H1 (cell line): ENCODE measurements around the gene MTF1. TPM values are rescaled to one million over a fixed set of nuclear protein-coding genes. Genes with fewer than 3 reads are reported as not detected.

Experiments
- CTCF ChIA-PET: fragments of 300-600 bp; sonication (Branson Sonifier 250); formaldehyde crosslinking; loops from one replicate; lab custom pipeline; 2021; ENCODE audit not compliant: partially characterized antibody; lab: Charles Lee
- POLR2A ChIA-PET: fragments of 300-600 bp; sonication (Branson Sonifier 250); formaldehyde crosslinking; loops from one replicate; lab custom pipeline; 2021; ENCODE audit warnings: inconsistent platforms; ENCODE audit not compliant: partially characterized antibody; lab: Charles Lee
- DNase-seq, 2 experiments: peaks; one replicate each; pipeline versions ENCODE4 v3.0.0 to v3.0.0-alpha.2; 2010 to 2022; ENCODE audit warnings: low spot score in 2 of 2, low read depth in 1 of 2, mixed read lengths in 1 of 2
- FAIRE-seq: peaks from 2 replicates; lab custom pipeline; 2011; peaks lifted over from hg19 to GRCh38; lab: Jason Lieb, UNC
- H2AFZ ChIP-seq: 2 replicates; pipeline ENCODE4 v1.8.1; 2012; ENCODE audit warnings: low read length, inconsistent platforms
- H2AK5ac ChIP-seq: 2 replicates; pipeline ENCODE4 v1.6.1; 2013; ENCODE audit warnings: low read depth, low read length
- H2BK120ac ChIP-seq: replicated peaks from 2 replicates; pipeline ENCODE3; 2013; ENCODE audit warnings: low read depth, low read length, inconsistent platforms
- H2BK12ac ChIP-seq: 2 replicates; pipeline ENCODE4 v1.6.1; 2013; ENCODE audit warnings: low read depth, low read length
- H2BK15ac ChIP-seq: 2 replicates; pipeline ENCODE4 v1.6.1; 2013; ENCODE audit warnings: low read length
- H2BK20ac ChIP-seq: 2 replicates; pipeline ENCODE4 v1.6.1; 2013; ENCODE audit warnings: low read length
- H2BK5ac ChIP-seq: 2 replicates; pipeline ENCODE4 v1.6.1; 2013; ENCODE audit warnings: low read depth, low read length
- H3K14ac ChIP-seq: 2 replicates; pipeline ENCODE4 v1.6.1; 2013; ENCODE audit warnings: inconsistent platforms; ENCODE audit not compliant: insufficient read length
- H3K18ac ChIP-seq: 2 replicates; pipeline ENCODE4 v1.6.1; 2013; ENCODE audit warnings: low read length; ENCODE audit errors: extremely low read depth
- H3K23ac ChIP-seq: 2 replicates; pipeline ENCODE4 v1.6.1; 2013; ENCODE audit warnings: inconsistent platforms; ENCODE audit not compliant: insufficient read length
- H3K23me2 ChIP-seq: 2 replicates; pipeline ENCODE4 v1.6.1; 2013; ENCODE audit warnings: low read depth, low read length
- H3K27ac ChIP-seq: 2 replicates; pipeline ENCODE4 v1.6.1; 2011; ENCODE audit warnings: low read depth, low read length, inconsistent platforms
- H3K27me3 ChIP-seq, 4 experiments: replicated peaks in 1 of 4; 1 replicate in 1 of 4; 2 replicates in 3 of 4; pipeline versions ENCODE4 v1.6.1 to v1.8.1; 2011 to 2013; ENCODE audit warnings: low read length in 3 of 4, mild to moderate bottlenecking in 3 of 4, inconsistent platforms in 2 of 4, mixed read lengths in 2 of 4, moderate library complexity in 1 of 4; ENCODE audit not compliant: control insufficient read depth in 3 of 4, insufficient read depth in 3 of 4; ENCODE audit errors: extremely low read depth in 1 of 4
- H3K36me3 ChIP-seq, 4 experiments: 2 replicates each; pipeline versions ENCODE4 v1.6.1 to v1.8.1; 2011 to 2013; ENCODE audit warnings: mild to moderate bottlenecking in 4 of 4, low read length in 3 of 4, moderate library complexity in 2 of 4, control low read depth in 1 of 4, inconsistent platforms in 1 of 4; ENCODE audit not compliant: insufficient read depth in 4 of 4, control insufficient read depth in 2 of 4
- H3K4ac ChIP-seq: replicated peaks from 2 replicates; pipeline ENCODE3; 2013; ENCODE audit warnings: low read length, low read depth, mixed read lengths, inconsistent platforms; ENCODE audit not compliant: insufficient read length
- H3K4me1 ChIP-seq, 4 experiments: replicated peaks in 1 of 4; 1 replicate in 1 of 4; 2 replicates in 3 of 4; pipeline versions ENCODE4 v1.6.1 to v1.8.1; 2011 to 2013; ENCODE audit warnings: low read length in 3 of 4, inconsistent platforms in 2 of 4, mixed read lengths in 1 of 4; ENCODE audit not compliant: insufficient read depth in 4 of 4, control insufficient read depth in 3 of 4
- H3K4me2 ChIP-seq, 2 experiments: 2 replicates each; pipeline versions ENCODE4 v1.6.1 to v1.8.1; 2011 to 2013; ENCODE audit warnings: low read depth in 2 of 2, low read length in 2 of 2, control low read depth in 1 of 2, inconsistent platforms in 1 of 2, mild to moderate bottlenecking in 1 of 2; ENCODE audit not compliant: insufficient read depth in 1 of 2
- H3K4me3 ChIP-seq, 4 experiments: fragments of 200-600, 300-600 bp in 1 of 4; sonication (generic), shearing (Covaris generic), sonication (Bioruptor Twin) in 1 of 4; 2 replicates each; pipeline versions ENCODE4 v1.5.1 to v1.8.1; 2011 to 2016; ENCODE audit warnings: low read length in 4 of 4, low read depth in 3 of 4, control low read depth in 2 of 4, inconsistent platforms in 2 of 4, mild to moderate bottlenecking in 2 of 4, mixed read lengths in 1 of 4, moderate library complexity in 1 of 4; ENCODE audit not compliant: insufficient read depth in 2 of 4; ENCODE audit errors: extremely low read depth in 1 of 4
- H3K56ac ChIP-seq: replicated peaks from 2 replicates; pipeline ENCODE3; 2013; ENCODE audit warnings: low read depth, mild to moderate bottlenecking, mixed read lengths, low read length, inconsistent platforms; ENCODE audit not compliant: insufficient read length
- H3K79me1 ChIP-seq: 2 replicates; pipeline ENCODE4 v1.6.1; 2013; ENCODE audit warnings: low read depth, low read length, control low read depth
- H3K79me2 ChIP-seq, 2 experiments: 2 replicates each; pipeline versions ENCODE4 v1.6.1 to v1.8.1; 2012 to 2013; ENCODE audit warnings: low read length in 2 of 2, mild to moderate bottlenecking in 2 of 2, inconsistent platforms in 1 of 2; ENCODE audit not compliant: insufficient read depth in 2 of 2, control insufficient read depth in 1 of 2
- H3K9ac ChIP-seq, 4 experiments: replicated peaks in 1 of 4; 1 replicate in 1 of 4; 2 replicates in 3 of 4; pipeline versions ENCODE4 v1.6.1 to v1.8.1; 2011 to 2013; ENCODE audit warnings: low read depth in 3 of 4, low read length in 3 of 4, control low read depth in 2 of 4, mild to moderate bottlenecking in 2 of 4, moderate library complexity in 2 of 4, inconsistent platforms in 1 of 4; ENCODE audit errors: extremely low read depth in 1 of 4
- H3K9me3 ChIP-seq, 2 experiments: 2 replicates each; pipeline versions ENCODE4 v1.6.1 to v1.8.1; 2012 to 2013; ENCODE audit warnings: mild to moderate bottlenecking in 2 of 2, moderate library complexity in 2 of 2, control low read depth in 1 of 2, inconsistent platforms in 1 of 2, low read depth in 1 of 2, low read length in 1 of 2, mixed read lengths in 1 of 2; ENCODE audit not compliant: insufficient read depth in 2 of 2
- H4K20me1 ChIP-seq, 2 experiments: replicated peaks in 1 of 2; 2 replicates each; pipeline versions ENCODE3 to v1.8.1; 2011 to 2013; ENCODE audit warnings: inconsistent platforms in 2 of 2, low read length in 2 of 2, mild to moderate bottlenecking in 1 of 2; ENCODE audit not compliant: insufficient read depth in 2 of 2, control insufficient read depth in 1 of 2
- H4K5ac ChIP-seq: 2 replicates; pipeline ENCODE4 v1.6.1; 2013; ENCODE audit warnings: low read length, low read depth, mixed read lengths, inconsistent platforms; ENCODE audit not compliant: insufficient read length
- H4K8ac ChIP-seq: 2 replicates; pipeline ENCODE4 v1.8.0; 2013; ENCODE audit warnings: mild to moderate bottlenecking, moderate library complexity, low read length, inconsistent platforms; ENCODE audit not compliant: insufficient read depth; ENCODE audit errors: extremely low read depth
- H4K91ac ChIP-seq: replicated peaks from 2 replicates; pipeline ENCODE3; 2013; ENCODE audit warnings: low read length, mixed read lengths, inconsistent platforms; ENCODE audit not compliant: insufficient read length
- ATF3 ChIP-seq: IDR thresholded peaks from 2 replicates; pipeline ENCODE4 v1.6.1; 2011; ENCODE audit warnings: low read depth, mild to moderate bottlenecking, low read length; ENCODE audit not compliant: insufficient read depth
- CEBPB ChIP-seq: IDR thresholded peaks from 2 replicates; pipeline ENCODE4 v1.6.1; 2012; ENCODE audit warnings: low read depth, low read length
- CHD1 ChIP-seq: IDR thresholded peaks from 2 replicates; pipeline ENCODE4 v1.6.1; 2012; ENCODE audit warnings: low read depth, low read length, improper control_type of control experiment
- CREB1 ChIP-seq: IDR thresholded peaks from 2 replicates; pipeline ENCODE4 v1.6.1; 2012; ENCODE audit warnings: inconsistent platforms
- CTBP2 ChIP-seq: IDR thresholded peaks from 2 replicates; pipeline ENCODE4 v1.7.0; 2011; ENCODE audit warnings: borderline replicate concordance, mild to moderate bottlenecking, moderate library complexity, mixed read lengths, low read length; ENCODE audit not compliant: insufficient read depth, insufficient read length
- POLR2AphosphoS5 ChIP-seq: IDR thresholded peaks from 2 replicates; pipeline ENCODE4 v1.6.1; 2011; ENCODE audit warnings: low read depth, low read length
- RNF2 ChIP-seq: fragments of 200-900, 300-1000 bp; sonication (generic); IDR thresholded peaks from 2 replicates; pipeline ENCODE4 v1.7.1; 2016; ENCODE audit warnings: borderline replicate concordance, low read depth, mild to moderate bottlenecking, antibody characterized with exemption, low read length; ENCODE audit not compliant: poor library complexity, severe bottlenecking; ENCODE audit errors: missing control alignments
- SP1 ChIP-seq: IDR thresholded peaks from 2 replicates; pipeline ENCODE4 v1.6.1; 2011; ENCODE audit warnings: low read depth, low read length
- TBP ChIP-seq: IDR thresholded peaks from 2 replicates; pipeline ENCODE4 v1.6.1; 2011; ENCODE audit warnings: low read depth, low read length, improper control_type of control experiment
- ZNF274 ChIP-seq: IDR thresholded peaks from 2 replicates; pipeline ENCODE4 v1.7.0; 2012; ENCODE audit warnings: low read length, borderline replicate concordance; ENCODE audit errors: extremely low read depth
- WGBS, 2 experiments: shearing (Covaris generic) in 1 of 2; methylation state at CpG; one replicate each; pipeline versions ENCODE4 v1.1.6 to v1.1.7; 2013 to 2015; ENCODE audit warnings: low lambda C conversion rate in 2 of 2, mixed read lengths in 2 of 2, inconsistent platforms in 1 of 2, low coverage in 1 of 2, missing lambda C conversion rate in 1 of 2; ENCODE audit not compliant: insufficient replicate concordance in 2 of 2, insufficient coverage in 1 of 2, insufficient read length in 1 of 2; ENCODE audit errors: extremely low coverage in 1 of 2, missing lambda C conversion rate in 1 of 2; 5-methylcytosine and 5-hydroxymethylcytosine counted together
- polyA plus RNA-seq, 7 experiments: library from polyadenylated mRNA; depleted of rRNA in 3 of 7; stranded (reverse) in 5 of 7; unstranded in 2 of 7; fragments of >200 nt in 5 of 7; fragments of 200-250 nt in 2 of 7; gene quantifications; 1 replicate in 5 of 7; 2 replicates in 1 of 7; 4 replicates in 1 of 7; pipeline versions ENCODE4 v1.2.1 to v1.2.3, GENCODE V29; 2011 to 2013; ENCODE audit warnings: missing spikeins in 2 of 7, mixed read lengths in 2 of 7
- total RNA-seq: library from RNA; stranded (reverse); fragmentation: NEBNext Ultra II Directional; extraction: Animal tissue kit (Norgen Biotek cat#: 25700); gene quantifications from 2 replicates; pipeline ENCODE4 v1.2.1, GENCODE V29; 2021
- TF ChIP-seq, protein P1 (sequence below): IDR thresholded peaks from 2 replicates; pipeline ENCODE4 v1.6.1; 2012; ENCODE audit warnings: inconsistent platforms

MTF1 gene
- total and polyA plus RNA-seq, 2 of the 8 experiments (the other 6 are each of a cell fraction or from before 2014, with no cell fraction given) = 4.0 to 15.5 TPM

GRCh38 chr1:37858931-37859506, 373 bp downstream of the MTF1 start:
- Histone ChIP-seq H2AK5ac (no peak overlapping the region), H2BK120ac (no peak overlapping the region), H3K56ac (no peak overlapping the region), H3K27me3 (no peaks in the 10 kb centered on the region), H3K9me3 (no peaks in the 10 kb centered on the region), H2BK5ac (0 out of 2 replicates have a peak overlapping the region, but pooled peaks have one; percentile 60), H2BK15ac (no peak overlapping the region), H3K4me2 (peak overlapping the region; percentile 22 to 85), H3K18ac (no peak overlapping the region), H2BK20ac (no peak overlapping the region), H2AFZ (peak overlapping the region; percentile 95), H4K8ac (peak overlapping the region; percentile 62), H4K20me1 (peaks cover 0 to 3% of the 10 kb centered on the region in 2 experiments), H4K5ac (peak overlapping the region; percentile 77), H3K4me1 (no peaks in the 10 kb centered on the region), H3K23ac (no peak overlapping the region), H3K4me3 (peak overlapping the region; percentile 83 to 100 (median 94)), H3K36me3 (peaks cover 5 to 9% (median 7%) of the 10 kb centered on the region in 4 experiments; a peak in 6 of 8 replicates), H3K79me2 (peaks cover 0 to 15% of the 10 kb centered on the region in 2 experiments; a peak in 3 of 4 replicates), H3K14ac (no peak overlapping the region), H3K9ac (peak overlapping the region; percentile 50 to 83 (median 72)), H3K79me1 (0 out of 2 replicates have a peak, but pooled peaks cover 2% of the 10 kb centered on the region), H4K91ac (no peak overlapping the region), H3K23me2 (no peaks in the 10 kb centered on the region; the same call in 1 of the 2 replicates), H2BK12ac (no peak overlapping the region), H3K4ac (no peak overlapping the region), H3K27ac (peak overlapping the region; percentile 87)
- CTCF ChIA-PET = interaction anchor here (0.6 to 3.9 kb wide), 17 partner anchors 9 to 276 kb away, joined by 3 to 22 read pairs (median 5); partner anchors contain the start of gene INPP5B
- no peak for FAIRE-seq
- no peak for DNase-seq
- POLR2A ChIA-PET = interaction anchor here (0.6 to 2.3 kb wide), 22 partner anchors 9 to 164 kb away, joined by 3 to 23 read pairs (median 3); partner anchors contain the start of genes C1orf122, SF3A3, UTP11 and YRDC
- 8% methylated on average over 21 of the region's 21 CpGs; no CpG with 5 or more reads in 1 of the 2 experiments for WGBS, 2 experiments
- TF ChIP-seq, protein P1, sequence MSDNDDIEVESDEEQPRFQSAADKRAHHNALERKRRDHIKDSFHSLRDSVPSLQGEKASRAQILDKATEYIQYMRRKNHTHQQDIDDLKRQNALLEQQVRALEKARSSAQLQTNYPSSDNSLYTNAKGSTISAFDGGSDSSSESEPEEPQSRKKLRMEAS = no peak
- TF ChIP-seq SP1 = no peak
- TF ChIP-seq CHD1 = no peak
- TF ChIP-seq POLR2AphosphoS5 = no peak; the same call in 1 of the 2 replicates
- TF ChIP-seq CREB1 = no peak
- no peak for TF ChIP-seq ATF3
- TF ChIP-seq TBP = no peak
- TF ChIP-seq CEBPB = peak; percentile 57; the same call in 1 of the 2 replicates
- no peak for TF ChIP-seq ZNF274
- TF ChIP-seq RNF2 = no peak
- no peak for TF ChIP-seq CTBP2
